Liver (tissue), 9 donors: ENCODE results near the gene TRAPPC8. TPM values are rescaled to one million over a fixed set of nuclear protein-coding genes. Genes with fewer than 3 reads are reported as not detected.
A peak's percentile ranks its signal among the peaks of the same experiment; 100 is the strongest.

Experiments used
- DNase-seq: peaks from one replicate; pipeline ENCODE4 v3.0.0-alpha.2; 2017; ENCODE audit warnings: low spot score
- H3K27ac ChIP-seq, 2 donors: one replicate each; pipeline ENCODE4 v1.7.0; 2013; ENCODE audit warnings: inconsistent platforms in 2 of 2, low read length in 2 of 2, control low read depth in 1 of 2, low read depth in 1 of 2, mild to moderate bottlenecking in 1 of 2
- H3K27me3 ChIP-seq, 4 donors: one replicate each; pipeline versions ENCODE4 v1.6.1 to v1.7.0; 2013; ENCODE audit warnings: low read length in 3 of 4, inconsistent platforms in 1 of 4, mild to moderate bottlenecking in 1 of 4, moderate library complexity in 1 of 4; ENCODE audit not compliant: control insufficient read depth in 4 of 4, insufficient read depth in 4 of 4
- H3K36me3 ChIP-seq, 4 donors: one replicate each; pipeline versions ENCODE4 v1.6.1 to v1.7.0; 2013; ENCODE audit warnings: low read length in 3 of 4, mild to moderate bottlenecking in 3 of 4, low read depth in 1 of 4, moderate library complexity in 1 of 4; ENCODE audit not compliant: control insufficient read depth in 4 of 4, insufficient read depth in 3 of 4
- H3K4me1 ChIP-seq, 4 donors: one replicate each; pipeline versions ENCODE4 v1.6.1 to v1.7.0; 2013; ENCODE audit warnings: low read length in 3 of 4, mild to moderate bottlenecking in 3 of 4, moderate library complexity in 1 of 4; ENCODE audit not compliant: control insufficient read depth in 4 of 4, insufficient read depth in 4 of 4
- H3K4me3 ChIP-seq, 3 donors: one replicate each; pipeline versions ENCODE4 v1.6.1 to v1.7.0; 2013; ENCODE audit warnings: low read length in 3 of 3, control low read depth in 1 of 3, low read depth in 1 of 3, mild to moderate bottlenecking in 1 of 3
- H3K9ac ChIP-seq, 2 donors: one replicate each; pipeline ENCODE4 v1.7.0; 2013; ENCODE audit warnings: low read length in 2 of 2, mild to moderate bottlenecking in 2 of 2, moderate library complexity in 2 of 2, control low read depth in 1 of 2, low read depth in 1 of 2
- H3K9me3 ChIP-seq, 4 donors: one replicate each; pipeline versions ENCODE4 v1.6.1 to v1.7.0; 2013; ENCODE audit warnings: low read length in 3 of 4; ENCODE audit not compliant: control insufficient read depth in 4 of 4
- EGR1 ChIP-seq, 2 donors: IDR thresholded peaks; 2 replicates each; pipeline ENCODE4 v1.6.1; 2016 to 2018; ENCODE audit warnings: antibody characterized with exemption in 2 of 2, low read depth in 2 of 2
- FOXA1 ChIP-seq: IDR thresholded peaks from 2 replicates; pipeline ENCODE4 v1.6.1; 2016; ENCODE audit warnings: antibody characterized with exemption
- GABPA ChIP-seq, 2 donors: IDR thresholded peaks in 1 of 2; conservative IDR thresholded peaks in 1 of 2; 2 replicates each; pipeline ENCODE4 v1.6.1; 2016; ENCODE audit warnings: antibody characterized with exemption in 2 of 2, mild to moderate bottlenecking in 1 of 2, moderate library complexity in 1 of 2
- HNF4A ChIP-seq, 2 donors: conservative IDR thresholded peaks; 2 replicates each; pipeline ENCODE4 v1.6.1; 2016; ENCODE audit warnings: antibody characterized with exemption in 2 of 2, mild to moderate bottlenecking in 2 of 2
- HNF4G ChIP-seq: IDR thresholded peaks from 2 replicates; pipeline ENCODE4 v1.6.1; 2016; ENCODE audit warnings: antibody characterized with exemption
- NR2F2 ChIP-seq: IDR thresholded peaks from 2 replicates; pipeline ENCODE4 v1.6.1; 2016; ENCODE audit warnings: antibody characterized with exemption
- RXRA ChIP-seq, 2 donors: IDR thresholded peaks; 2 replicates each; pipeline ENCODE4 v1.6.1; 2017 to 2018; ENCODE audit warnings: antibody characterized with exemption in 2 of 2, mild to moderate bottlenecking in 1 of 2
- SP1 ChIP-seq: IDR thresholded peaks from 2 replicates; pipeline ENCODE4 v1.6.1; 2018; ENCODE audit warnings: antibody characterized with exemption, mild to moderate bottlenecking
- TAF1 ChIP-seq: conservative IDR thresholded peaks from 2 replicates; pipeline ENCODE4 v1.6.1; 2016; ENCODE audit warnings: antibody characterized with exemption, mild to moderate bottlenecking
- ZBTB33 ChIP-seq: IDR thresholded peaks from 2 replicates; pipeline ENCODE4 v1.6.1; 2016; ENCODE audit warnings: antibody characterized with exemption
- WGBS: extraction: QIAGEN DNeasy Blood & Tissue Kit; methylation state at CpG from one replicate; pipeline ENCODE4 v1.1.7; 2013; 5-methylcytosine and 5-hydroxymethylcytosine counted together
- polyA plus RNA-seq, 2 donors: library from polyadenylated mRNA; stranded (reverse) in 1 of 2; unstranded in 1 of 2; fragments of 200-250 nt in 1 of 2; fragments of >200 nt in 1 of 2; fragmentation: Nextera tagmentation in 1 of 2; extraction: Ambion mirVana in 1 of 2; gene quantifications; one replicate each; pipeline versions ENCODE4 v1.2.1 to v1.2.3, GENCODE V29; 2013 to 2015
- total RNA-seq, 2 donors: library from RNA; depleted of rRNA; stranded (reverse); fragments of >200 nt; gene quantifications; one replicate each; pipeline ENCODE4 v1.2.3, GENCODE V29; 2014
- TF ChIP-seq, protein P1 (sequence below): IDR thresholded peaks from 2 replicates; pipeline ENCODE4 v1.6.1; 2016; ENCODE audit warnings: antibody characterized with exemption, mild to moderate bottlenecking
- TF ChIP-seq, protein P2 (sequence below): fragments of 150-350 bp; IDR thresholded peaks from 2 replicates; pipeline ENCODE4 v1.5.1; 2017; ENCODE audit warnings: improper control_type of control experiment, low read depth, low read length; ENCODE audit not compliant: missing input control
- donor health status: healthy.
- donor health status: healthy.
- donor health status: healthy.
- donor health status: healthy.
- donor health status: healthy.

The TRAPPC8 gene
- total and polyA plus RNA-seq, 4 donors, result 12.2 to 46.1 (median 29.5) TPM

GRCh38 chr18:31990823-31991222 lies 47.9 kb upstream of the TRAPPC8 start:
- no peak overlapping the region for H3K9ac ChIP-seq
- H3K4me3 ChIP-seq, result no peak overlapping the region
- H3K4me1 ChIP-seq, result peaks cover 0 to 6% (median 0%) of the 10 kb centered on the region in 4 donors
- TF ChIP-seq ZBTB33, result no peak
- TF ChIP-seq FOXA1, result no peak
- TF ChIP-seq, protein P1, sequence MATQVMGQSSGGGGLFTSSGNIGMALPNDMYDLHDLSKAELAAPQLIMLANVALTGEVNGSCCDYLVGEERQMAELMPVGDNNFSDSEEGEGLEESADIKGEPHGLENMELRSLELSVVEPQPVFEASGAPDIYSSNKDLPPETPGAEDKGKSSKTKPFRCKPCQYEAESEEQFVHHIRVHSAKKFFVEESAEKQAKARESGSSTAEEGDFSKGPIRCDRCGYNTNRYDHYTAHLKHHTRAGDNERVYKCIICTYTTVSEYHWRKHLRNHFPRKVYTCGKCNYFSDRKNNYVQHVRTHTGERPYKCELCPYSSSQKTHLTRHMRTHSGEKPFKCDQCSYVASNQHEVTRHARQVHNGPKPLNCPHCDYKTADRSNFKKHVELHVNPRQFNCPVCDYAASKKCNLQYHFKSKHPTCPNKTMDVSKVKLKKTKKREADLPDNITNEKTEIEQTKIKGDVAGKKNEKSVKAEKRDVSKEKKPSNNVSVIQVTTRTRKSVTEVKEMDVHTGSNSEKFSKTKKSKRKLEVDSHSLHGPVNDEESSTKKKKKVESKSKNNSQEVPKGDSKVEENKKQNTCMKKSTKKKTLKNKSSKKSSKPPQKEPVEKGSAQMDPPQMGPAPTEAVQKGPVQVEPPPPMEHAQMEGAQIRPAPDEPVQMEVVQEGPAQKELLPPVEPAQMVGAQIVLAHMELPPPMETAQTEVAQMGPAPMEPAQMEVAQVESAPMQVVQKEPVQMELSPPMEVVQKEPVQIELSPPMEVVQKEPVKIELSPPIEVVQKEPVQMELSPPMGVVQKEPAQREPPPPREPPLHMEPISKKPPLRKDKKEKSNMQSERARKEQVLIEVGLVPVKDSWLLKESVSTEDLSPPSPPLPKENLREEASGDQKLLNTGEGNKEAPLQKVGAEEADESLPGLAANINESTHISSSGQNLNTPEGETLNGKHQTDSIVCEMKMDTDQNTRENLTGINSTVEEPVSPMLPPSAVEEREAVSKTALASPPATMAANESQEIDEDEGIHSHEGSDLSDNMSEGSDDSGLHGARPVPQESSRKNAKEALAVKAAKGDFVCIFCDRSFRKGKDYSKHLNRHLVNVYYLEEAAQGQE, result no peak
- TF ChIP-seq RXRA (IDR thresholded peaks at IDR 0.05), result no peak
- no peak for TF ChIP-seq NR2F2
- no peak for TF ChIP-seq GABPA (IDR thresholded peaks at IDR 0.05 in 1 of 2, conservative IDR thresholded peaks at IDR 0.05 in 1 of 2)
- TF ChIP-seq TAF1, result no peak
- no peak for TF ChIP-seq HNF4G
- no peak for TF ChIP-seq SP1
- TF ChIP-seq, protein P2, sequence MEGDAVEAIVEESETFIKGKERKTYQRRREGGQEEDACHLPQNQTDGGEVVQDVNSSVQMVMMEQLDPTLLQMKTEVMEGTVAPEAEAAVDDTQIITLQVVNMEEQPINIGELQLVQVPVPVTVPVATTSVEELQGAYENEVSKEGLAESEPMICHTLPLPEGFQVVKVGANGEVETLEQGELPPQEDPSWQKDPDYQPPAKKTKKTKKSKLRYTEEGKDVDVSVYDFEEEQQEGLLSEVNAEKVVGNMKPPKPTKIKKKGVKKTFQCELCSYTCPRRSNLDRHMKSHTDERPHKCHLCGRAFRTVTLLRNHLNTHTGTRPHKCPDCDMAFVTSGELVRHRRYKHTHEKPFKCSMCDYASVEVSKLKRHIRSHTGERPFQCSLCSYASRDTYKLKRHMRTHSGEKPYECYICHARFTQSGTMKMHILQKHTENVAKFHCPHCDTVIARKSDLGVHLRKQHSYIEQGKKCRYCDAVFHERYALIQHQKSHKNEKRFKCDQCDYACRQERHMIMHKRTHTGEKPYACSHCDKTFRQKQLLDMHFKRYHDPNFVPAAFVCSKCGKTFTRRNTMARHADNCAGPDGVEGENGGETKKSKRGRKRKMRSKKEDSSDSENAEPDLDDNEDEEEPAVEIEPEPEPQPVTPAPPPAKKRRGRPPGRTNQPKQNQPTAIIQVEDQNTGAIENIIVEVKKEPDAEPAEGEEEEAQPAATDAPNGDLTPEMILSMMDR, result no peak
- H3K27ac ChIP-seq, result no peak overlapping the region
- WGBS, result 99% methylated on average over 2 of the region's 2 CpGs
- no peak for DNase-seq
- H3K27me3 ChIP-seq, result no peaks in the 10 kb centered on the region
- no peaks in the 10 kb centered on the region for H3K9me3 ChIP-seq
- H3K36me3 ChIP-seq, result no peaks in the 10 kb centered on the region

- Histone ChIP-seq H3K27ac (peak overlapping the region; percentile 78 to 82), H3K4me1 (peaks cover 3 to 22% (median 10%) of the 10 kb centered on the region in 4 donors), H3K9me3 (no peaks in the 10 kb centered on the region), H3K27me3 (no peaks in the 10 kb centered on the region), H3K9ac (no peak overlapping the region), H3K4me3 (peak overlapping the region in 1 of 3 donors; percentile 12), H3K36me3 (no peaks in the 10 kb centered on the region)
- no peak for DNase-seq
- peak in 1 of 2 donors; percentile 39 for TF ChIP-seq HNF4A (conservative IDR thresholded peaks at IDR 0.05)
- TF ChIP-seq EGR1 (IDR thresholded peaks at IDR 0.05; ENCODE audit: low read depth in 2 of 2), result no peak
- WGBS, result 37% methylated on average over 5 of the region's 5 CpGs
Observed at GRCh38 chr18:31983976-31984375, 41.0 kb upstream of the TRAPPC8 start.
